ENCODE measurements around the gene APCDD1L.

GRCh38 chr20:58556961-58557360, 41.8 kb upstream of the APCDD1L start:
- TF ChIP-seq SMAD3 (CRISPR knock-in tag; IDR thresholded peaks at IDR 0.05; ENCODE audit: borderline replicate concordance), result no peak
- TF ChIP-seq, protein P1, sequence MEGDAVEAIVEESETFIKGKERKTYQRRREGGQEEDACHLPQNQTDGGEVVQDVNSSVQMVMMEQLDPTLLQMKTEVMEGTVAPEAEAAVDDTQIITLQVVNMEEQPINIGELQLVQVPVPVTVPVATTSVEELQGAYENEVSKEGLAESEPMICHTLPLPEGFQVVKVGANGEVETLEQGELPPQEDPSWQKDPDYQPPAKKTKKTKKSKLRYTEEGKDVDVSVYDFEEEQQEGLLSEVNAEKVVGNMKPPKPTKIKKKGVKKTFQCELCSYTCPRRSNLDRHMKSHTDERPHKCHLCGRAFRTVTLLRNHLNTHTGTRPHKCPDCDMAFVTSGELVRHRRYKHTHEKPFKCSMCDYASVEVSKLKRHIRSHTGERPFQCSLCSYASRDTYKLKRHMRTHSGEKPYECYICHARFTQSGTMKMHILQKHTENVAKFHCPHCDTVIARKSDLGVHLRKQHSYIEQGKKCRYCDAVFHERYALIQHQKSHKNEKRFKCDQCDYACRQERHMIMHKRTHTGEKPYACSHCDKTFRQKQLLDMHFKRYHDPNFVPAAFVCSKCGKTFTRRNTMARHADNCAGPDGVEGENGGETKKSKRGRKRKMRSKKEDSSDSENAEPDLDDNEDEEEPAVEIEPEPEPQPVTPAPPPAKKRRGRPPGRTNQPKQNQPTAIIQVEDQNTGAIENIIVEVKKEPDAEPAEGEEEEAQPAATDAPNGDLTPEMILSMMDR (IDR thresholded peaks at IDR 0.05), result no peak
- TF ChIP-seq SP1 (CRISPR knock-in tag; conservative IDR thresholded peaks at IDR 0.05), result no peak
- no peak for TF ChIP-seq KAT7 (CRISPR knock-in tag; IDR thresholded peaks at IDR 0.05; ENCODE audit: borderline replicate concordance)
- no peak for TF ChIP-seq GABPB1 (CRISPR knock-in tag; IDR thresholded peaks at IDR 0.05)
- TF ChIP-seq NR3C1 (CRISPR knock-in tag; conservative IDR thresholded peaks at IDR 0.05; ENCODE audit: low read depth), result no peak
- TF ChIP-seq, protein P2, sequence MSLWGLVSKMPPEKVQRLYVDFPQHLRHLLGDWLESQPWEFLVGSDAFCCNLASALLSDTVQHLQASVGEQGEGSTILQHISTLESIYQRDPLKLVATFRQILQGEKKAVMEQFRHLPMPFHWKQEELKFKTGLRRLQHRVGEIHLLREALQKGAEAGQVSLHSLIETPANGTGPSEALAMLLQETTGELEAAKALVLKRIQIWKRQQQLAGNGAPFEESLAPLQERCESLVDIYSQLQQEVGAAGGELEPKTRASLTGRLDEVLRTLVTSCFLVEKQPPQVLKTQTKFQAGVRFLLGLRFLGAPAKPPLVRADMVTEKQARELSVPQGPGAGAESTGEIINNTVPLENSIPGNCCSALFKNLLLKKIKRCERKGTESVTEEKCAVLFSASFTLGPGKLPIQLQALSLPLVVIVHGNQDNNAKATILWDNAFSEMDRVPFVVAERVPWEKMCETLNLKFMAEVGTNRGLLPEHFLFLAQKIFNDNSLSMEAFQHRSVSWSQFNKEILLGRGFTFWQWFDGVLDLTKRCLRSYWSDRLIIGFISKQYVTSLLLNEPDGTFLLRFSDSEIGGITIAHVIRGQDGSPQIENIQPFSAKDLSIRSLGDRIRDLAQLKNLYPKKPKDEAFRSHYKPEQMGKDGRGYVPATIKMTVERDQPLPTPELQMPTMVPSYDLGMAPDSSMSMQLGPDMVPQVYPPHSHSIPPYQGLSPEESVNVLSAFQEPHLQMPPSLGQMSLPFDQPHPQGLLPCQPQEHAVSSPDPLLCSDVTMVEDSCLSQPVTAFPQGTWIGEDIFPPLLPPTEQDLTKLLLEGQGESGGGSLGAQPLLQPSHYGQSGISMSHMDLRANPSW (CRISPR knock-in tag; conservative IDR thresholded peaks at IDR 0.05; ENCODE audit: low read depth), result no peak
- TF ChIP-seq PRRX2 (CRISPR knock-in tag; IDR thresholded peaks at IDR 0.05), result no peak
- TF ChIP-seq ZNF121 (CRISPR knock-in tag; IDR thresholded peaks at IDR 0.05), result no peak
- TF ChIP-seq CREB1 (CRISPR knock-in tag; IDR thresholded peaks at IDR 0.05), result no peak
